ENCODE data around the gene DOCK2.
A peak's percentile ranks its signal among the peaks of the same experiment; 100 is the strongest.

Gene DOCK2

GRCh38 chr5:170104710-170105109, 467.6 kb downstream of the DOCK2 start:
- no peak overlapping the region for H3K27ac ChIP-seq (ENCODE audit: poor library complexity, severe bottlenecking)
- no peaks in the 10 kb centered on the region for H3K9me3 ChIP-seq (ENCODE audit: severe bottlenecking)
- DNase-seq (ENCODE audit: low spot score) (no peak), ATAC-seq (ENCODE audit: low read depth) (no peak)
- TF ChIP-seq CTCF (IDR thresholded peaks at IDR 0.05; ENCODE audit: poor library complexity, severe bottlenecking): no peak
- H3K27me3 ChIP-seq (ENCODE audit: insufficient read depth, poor library complexity, severe bottlenecking): no peaks in the 10 kb centered on the region
- no peaks in the 10 kb centered on the region for H3K4me1 ChIP-seq (ENCODE audit: insufficient read depth, poor library complexity, severe bottlenecking)
- H3K36me3 ChIP-seq (ENCODE audit: low read depth): no peaks in the 10 kb centered on the region
- no peak overlapping the region for H3K4me3 ChIP-seq (ENCODE audit: severe bottlenecking)

GRCh38 chr5:170105642-170106611, 468.9 kb downstream of the DOCK2 start, which contains the start of gene FOXI1:
FOXI1 (plus strand) TSS chr5:170105897; CDS start chr5:170105958, 61 bp downstream.
- H3K27ac ChIP-seq (ENCODE audit: poor library complexity, severe bottlenecking): no peak within 1 kb of the TSS
- no peak for DNase-seq (ENCODE audit: low spot score)

GRCh38 chr5:170107674-170108073, 470.6 kb downstream of the DOCK2 start:
- H3K4me3 ChIP-seq (ENCODE audit: severe bottlenecking): no peak overlapping the region
- H3K36me3 ChIP-seq (ENCODE audit: low read depth): no peaks in the 10 kb centered on the region
- H3K27me3 ChIP-seq (ENCODE audit: insufficient read depth, poor library complexity, severe bottlenecking): no peaks in the 10 kb centered on the region
- H3K9me3 ChIP-seq (ENCODE audit: severe bottlenecking): no peaks in the 10 kb centered on the region
- TF ChIP-seq CTCF (IDR thresholded peaks at IDR 0.05; ENCODE audit: poor library complexity, severe bottlenecking): no peak
- no peak overlapping the region for H3K27ac ChIP-seq (ENCODE audit: poor library complexity, severe bottlenecking)
- ATAC-seq (ENCODE audit: low read depth) (no peak), DNase-seq (ENCODE audit: low spot score) (no peak)
- peaks cover 3% of the 10 kb centered on the region for H3K4me1 ChIP-seq (ENCODE audit: insufficient read depth, poor library complexity, severe bottlenecking)

More at GRCh38 chr5:170105642-170106611, 468.9 kb downstream of the DOCK2 start, which contains the start of gene FOXI1:
- H3K4me3 ChIP-seq (ENCODE audit: severe bottlenecking): no peak within 1 kb of the TSS
- H3K36me3 ChIP-seq (ENCODE audit: low read depth): no peaks in the 10 kb centered on the region
- H3K4me1 ChIP-seq (ENCODE audit: insufficient read depth, poor library complexity, severe bottlenecking): no peaks in the 10 kb centered on the region
- no peaks in the 10 kb centered on the region for H3K27me3 ChIP-seq (ENCODE audit: insufficient read depth, poor library complexity, severe bottlenecking)
- 0 out of 3 replicates have a peak, but pooled peaks have one; percentile 31 for ATAC-seq (ENCODE audit: low read depth)
- TF ChIP-seq CTCF (IDR thresholded peaks at IDR 0.05; ENCODE audit: poor library complexity, severe bottlenecking): no peak
- no peaks in the 10 kb centered on the region for H3K9me3 ChIP-seq (ENCODE audit: severe bottlenecking)

GRCh38 chr5:170108266-170108785, 471.3 kb downstream of the DOCK2 start:
- no peaks in the 10 kb centered on the region for H3K27me3 ChIP-seq (ENCODE audit: insufficient read depth, poor library complexity, severe bottlenecking)
- H3K9me3 ChIP-seq (ENCODE audit: severe bottlenecking): no peaks in the 10 kb centered on the region
- ATAC-seq (ENCODE audit: low read depth): no peak
- no peak overlapping the region for H3K27ac ChIP-seq (ENCODE audit: poor library complexity, severe bottlenecking)
- H3K4me3 ChIP-seq (ENCODE audit: severe bottlenecking): no peak overlapping the region
- H3K4me1 ChIP-seq (ENCODE audit: insufficient read depth, poor library complexity, severe bottlenecking): peaks cover 3% of the 10 kb centered on the region
- H3K36me3 ChIP-seq (ENCODE audit: low read depth): no peaks in the 10 kb centered on the region
- no peak for TF ChIP-seq CTCF (IDR thresholded peaks at IDR 0.05; ENCODE audit: poor library complexity, severe bottlenecking)
- DNase-seq (ENCODE audit: low spot score): no peak
